ENCODE data around the gene USP34.
"Not testable (repeated sequence)": the region's sequence is repeated elsewhere in the genome, so short reads cannot be mapped to it uniquely, and the experiment has no call there.

Gene USP34

DNA sequence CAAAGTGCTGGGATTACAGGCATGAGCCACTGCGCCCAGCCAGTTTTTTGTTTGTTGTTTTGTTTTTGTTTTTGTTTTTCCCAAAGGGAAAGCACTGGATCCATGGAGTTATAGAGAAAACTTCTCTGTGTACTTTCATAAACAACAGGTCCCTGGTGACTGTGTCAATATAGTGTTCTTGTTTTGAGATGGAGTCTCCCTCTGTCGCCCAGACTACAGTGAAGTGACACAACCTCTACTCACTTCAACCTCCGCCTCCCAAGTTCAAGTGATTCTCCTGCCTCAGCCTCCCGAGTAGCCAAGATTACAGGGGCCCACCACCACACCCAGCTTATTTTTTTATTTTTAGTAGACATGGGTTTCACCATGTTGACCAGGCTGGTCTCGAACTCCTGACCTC is 16.5 kb downstream of the USP34 start:
- H3K36me3 ChIP-seq (ENCODE audit: control insufficient read depth, insufficient read depth, low read length): no peaks in the 10 kb centered on the region
- no peak overlapping the region for H3K27ac ChIP-seq (ENCODE audit: low read depth, low read length)
- peaks cover 3% of the 10 kb centered on the region for H3K4me1 ChIP-seq (ENCODE audit: control insufficient read depth, insufficient read depth, low read length)
- no peak overlapping the region for H3K9ac ChIP-seq (ENCODE audit: low read length)
- no peak overlapping the region for H3K4me3 ChIP-seq (ENCODE audit: low read length)
- H3K27me3 ChIP-seq (ENCODE audit: control insufficient read depth, insufficient read depth, low read length): no peaks in the 10 kb centered on the region

DNA sequence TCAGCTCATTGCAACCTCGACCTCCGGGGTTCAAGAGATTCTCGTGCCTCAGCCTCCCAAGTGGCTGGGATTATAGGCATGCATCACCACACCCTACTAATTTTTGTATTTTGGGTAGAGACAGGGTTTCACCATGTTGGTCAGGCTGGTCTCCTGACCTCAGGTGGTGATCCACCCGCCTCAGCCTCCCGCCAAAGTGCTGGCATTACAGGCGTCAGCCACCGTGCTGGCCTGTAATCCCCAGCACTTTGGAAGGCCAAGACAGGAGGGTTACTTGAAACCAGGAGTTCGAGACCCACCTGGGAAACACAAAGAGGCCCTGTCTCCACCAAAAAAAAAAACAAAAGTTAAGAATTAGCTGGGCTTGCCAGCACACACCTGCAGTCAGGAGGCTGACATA is 18.5 kb downstream of the USP34 start:
- H3K27me3 ChIP-seq (ENCODE audit: control insufficient read depth, insufficient read depth, low read length): no peaks in the 10 kb centered on the region
- no peak overlapping the region for H3K27ac ChIP-seq (ENCODE audit: low read depth, low read length)

DNA sequence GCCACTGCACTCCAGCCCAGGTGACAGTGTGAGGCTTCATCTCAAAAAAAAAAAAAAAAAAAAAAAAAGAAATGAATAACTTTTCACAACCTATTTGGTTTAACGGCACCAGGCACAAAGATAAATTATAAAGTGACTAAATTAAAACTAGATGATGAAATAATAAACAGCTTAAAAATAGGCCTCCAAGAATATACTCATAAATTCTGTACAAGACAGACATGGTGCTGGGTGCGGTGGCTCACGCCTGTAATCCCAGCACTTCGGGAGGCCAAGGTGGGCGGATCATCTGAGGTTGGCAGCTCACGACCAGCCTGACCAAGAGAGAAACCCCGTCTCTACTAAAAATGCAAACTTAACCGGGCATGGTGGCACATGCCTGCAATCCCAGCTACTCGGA is 19.7 kb downstream of the USP34 start:
- peaks cover 3% of the 10 kb centered on the region for H3K4me1 ChIP-seq (ENCODE audit: control insufficient read depth, insufficient read depth, low read length)
- H3K27me3 ChIP-seq (ENCODE audit: control insufficient read depth, insufficient read depth, low read length): no peaks in the 10 kb centered on the region
- no peaks in the 10 kb centered on the region for H3K36me3 ChIP-seq (ENCODE audit: control insufficient read depth, insufficient read depth, low read length)
- H3K4me3 ChIP-seq (ENCODE audit: low read length): no peak overlapping the region
- H3K9ac ChIP-seq (ENCODE audit: low read length): no peak overlapping the region
- no peak overlapping the region for H3K27ac ChIP-seq (ENCODE audit: low read depth, low read length)

More for the DNA sequence above, 18.5 kb downstream of the USP34 start:
- Histone ChIP-seq H3K9ac (ENCODE audit: low read length) (no peak overlapping the region), H3K4me1 (ENCODE audit: control insufficient read depth, insufficient read depth, low read length) (peaks cover 3% of the 10 kb centered on the region), H3K4me3 (ENCODE audit: low read length) (no peak overlapping the region), H3K36me3 (ENCODE audit: control insufficient read depth, insufficient read depth, low read length) (no peaks in the 10 kb centered on the region)

DNA sequence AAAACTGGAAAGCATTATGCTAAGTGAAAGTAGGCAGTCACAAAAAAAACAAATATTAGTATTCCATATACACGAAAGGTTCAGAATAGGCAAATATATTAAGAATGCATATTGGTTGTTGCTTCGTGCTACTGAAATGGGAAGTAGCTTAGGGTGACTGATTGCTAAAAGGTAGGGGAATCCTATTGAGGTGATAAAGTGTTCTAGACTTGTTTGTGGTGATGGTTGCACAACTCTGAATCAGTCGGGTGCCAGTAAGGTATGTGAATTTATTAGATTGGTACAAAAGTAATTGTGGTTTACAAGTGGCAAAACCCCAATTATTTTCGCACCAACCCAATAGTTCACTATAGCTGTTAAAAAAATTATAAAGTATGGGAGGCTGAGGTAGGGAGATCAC is 20.7 kb downstream of the USP34 start:
- no peak overlapping the region for H3K4me3 ChIP-seq (ENCODE audit: low read length)
- no peak overlapping the region for H3K9ac ChIP-seq (ENCODE audit: low read length)
- no peaks in the 10 kb centered on the region for H3K36me3 ChIP-seq (ENCODE audit: control insufficient read depth, insufficient read depth, low read length)
- H3K4me1 ChIP-seq (ENCODE audit: control insufficient read depth, insufficient read depth, low read length): no peaks in the 10 kb centered on the region
- no peaks in the 10 kb centered on the region for H3K27me3 ChIP-seq (ENCODE audit: control insufficient read depth, insufficient read depth, low read length)
- H3K27ac ChIP-seq (ENCODE audit: low read depth, low read length): no peak overlapping the region

DNA sequence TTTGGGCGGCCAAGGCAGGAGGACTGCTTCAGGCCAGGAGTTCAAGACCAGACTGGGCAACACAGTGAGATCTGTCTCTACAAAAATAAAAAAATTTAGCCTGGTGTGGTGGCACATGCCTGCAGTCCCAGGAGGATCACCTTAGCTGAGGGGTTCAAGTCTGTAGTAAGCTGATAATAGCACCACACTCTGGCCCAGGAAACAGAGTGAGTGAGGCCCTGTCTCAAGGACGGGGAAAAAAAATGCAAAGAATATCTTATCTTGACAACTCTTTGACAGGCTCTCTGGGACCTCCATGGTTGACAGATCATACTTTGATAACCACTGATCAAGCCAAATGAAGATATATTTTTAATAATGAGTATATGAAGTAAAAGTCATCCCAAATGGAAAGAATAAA is 22.7 kb downstream of the USP34 start:
- Histone ChIP-seq H3K4me1 (ENCODE audit: control insufficient read depth, insufficient read depth, low read length) (no peaks in the 10 kb centered on the region), H3K9ac (ENCODE audit: low read length) (no peak overlapping the region), H3K27me3 (ENCODE audit: control insufficient read depth, insufficient read depth, low read length) (no peaks in the 10 kb centered on the region), H3K36me3 (ENCODE audit: control insufficient read depth, insufficient read depth, low read length) (no peaks in the 10 kb centered on the region), H3K27ac (ENCODE audit: low read depth, low read length) (no peak overlapping the region), H3K4me3 (ENCODE audit: low read length) (no peak overlapping the region)

DNA sequence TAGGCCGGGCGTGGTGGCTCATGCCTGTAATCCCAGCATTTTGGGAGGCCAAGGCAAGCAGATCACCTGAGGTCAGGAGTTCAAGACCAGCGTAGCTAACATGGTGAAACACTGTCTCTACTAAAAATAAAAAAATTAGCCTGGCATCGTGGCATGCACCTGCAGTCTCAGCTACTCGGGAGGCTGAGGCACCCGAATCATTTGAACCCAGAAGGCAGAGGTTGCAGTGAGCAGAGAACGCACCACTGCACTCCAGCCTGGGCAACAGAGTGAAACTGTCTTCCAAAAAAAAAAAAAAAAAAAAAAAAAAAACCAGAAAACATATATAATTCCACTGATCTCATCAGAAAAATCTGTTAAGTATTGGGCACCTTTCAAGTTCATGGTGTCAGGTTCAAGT is 23.9 kb downstream of the USP34 start:
- not testable (repeated sequence) for H3K9ac ChIP-seq (ENCODE audit: low read length); H3K4me3 ChIP-seq (ENCODE audit: low read length); H3K27ac ChIP-seq (ENCODE audit: low read depth, low read length); H3K4me1 ChIP-seq (ENCODE audit: control insufficient read depth, insufficient read depth, low read length); H3K27me3 ChIP-seq (ENCODE audit: control insufficient read depth, insufficient read depth, low read length); H3K36me3 ChIP-seq (ENCODE audit: control insufficient read depth, insufficient read depth, low read length)

DNA sequence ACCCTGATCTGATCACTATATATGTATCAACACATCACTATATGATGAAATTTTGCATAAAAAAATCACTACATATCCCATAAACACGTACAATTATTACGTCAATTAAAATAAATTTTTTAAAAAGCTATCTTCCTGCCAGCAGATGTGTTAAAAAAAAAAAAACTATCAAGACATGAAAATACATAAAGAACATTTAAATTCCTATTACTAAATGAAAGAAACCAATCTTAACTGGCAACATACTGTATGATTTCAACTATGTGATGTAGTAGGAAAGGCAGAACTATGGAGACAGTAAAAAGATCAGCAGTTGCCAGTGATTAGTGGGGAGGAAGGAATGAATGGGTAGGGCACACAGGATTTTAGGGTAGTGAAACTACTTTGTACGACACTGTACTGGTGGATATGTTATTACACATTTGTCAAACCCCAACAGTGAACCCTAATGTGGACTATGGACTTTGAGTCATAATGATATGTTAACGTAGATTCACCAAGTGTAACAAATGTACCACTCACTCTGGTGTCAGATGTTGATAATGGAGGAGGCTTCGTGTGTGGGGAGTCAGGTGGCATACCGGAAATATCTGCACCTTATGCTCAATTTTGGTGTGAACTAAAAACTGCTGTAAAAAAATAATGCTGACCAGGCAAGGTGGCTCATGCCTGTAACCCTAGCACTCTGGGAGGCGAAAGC is 27.4 kb downstream of the USP34 start:
- no peak overlapping the region for H3K4me3 ChIP-seq (ENCODE audit: low read length)
- no peaks in the 10 kb centered on the region for H3K27me3 ChIP-seq (ENCODE audit: control insufficient read depth, insufficient read depth, low read length)
- no peaks in the 10 kb centered on the region for H3K4me1 ChIP-seq (ENCODE audit: control insufficient read depth, insufficient read depth, low read length)
- no peaks in the 10 kb centered on the region for H3K36me3 ChIP-seq (ENCODE audit: control insufficient read depth, insufficient read depth, low read length)
- H3K9ac ChIP-seq (ENCODE audit: low read length): no peak overlapping the region
- H3K27ac ChIP-seq (ENCODE audit: low read depth, low read length): no peak overlapping the region

DNA sequence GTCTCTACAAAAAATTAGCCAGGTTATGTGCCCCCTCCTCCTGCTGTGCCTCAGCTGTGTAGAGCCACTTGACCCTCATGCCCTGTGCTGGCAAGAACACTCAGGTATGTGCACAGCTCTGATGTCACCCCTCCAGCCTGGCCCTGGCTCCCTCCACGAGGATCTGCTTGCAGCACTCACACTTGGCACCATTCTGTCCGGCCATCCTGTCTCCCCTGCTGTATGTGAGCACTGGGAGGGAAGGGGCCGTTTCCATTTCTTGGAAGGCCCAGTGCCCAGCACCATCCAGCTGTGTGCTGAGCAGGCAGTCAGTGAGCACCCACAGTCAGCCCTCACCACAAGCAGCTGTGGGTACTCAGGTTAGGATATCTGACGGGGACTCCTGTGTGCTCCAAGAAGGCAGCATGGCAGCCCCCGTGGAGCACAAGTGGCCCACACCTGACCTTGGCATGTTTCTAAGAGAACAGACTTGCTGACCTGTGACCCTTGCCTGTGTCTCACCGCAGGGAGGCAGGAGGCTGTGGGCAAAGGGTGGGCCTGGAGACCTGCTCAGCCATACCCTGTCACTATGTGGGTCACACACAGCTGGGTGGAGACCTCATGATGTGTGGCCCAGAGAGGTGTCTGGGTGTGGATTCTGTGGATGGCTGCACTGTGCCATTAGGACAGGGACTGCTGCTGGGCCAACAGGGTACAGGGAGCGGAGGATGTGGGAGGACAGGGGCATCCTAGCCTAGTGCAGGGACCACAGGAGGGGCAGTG is 31.5 kb downstream of the USP34 start:
- H3K9ac ChIP-seq (ENCODE audit: low read length): no peak overlapping the region
- no peak overlapping the region for H3K4me3 ChIP-seq (ENCODE audit: low read length)
- no peak overlapping the region for H3K27ac ChIP-seq (ENCODE audit: low read depth, low read length)
- H3K36me3 ChIP-seq (ENCODE audit: control insufficient read depth, insufficient read depth, low read length): no peaks in the 10 kb centered on the region
- H3K27me3 ChIP-seq (ENCODE audit: control insufficient read depth, insufficient read depth, low read length): no peaks in the 10 kb centered on the region
- no peaks in the 10 kb centered on the region for H3K4me1 ChIP-seq (ENCODE audit: control insufficient read depth, insufficient read depth, low read length)

DNA sequence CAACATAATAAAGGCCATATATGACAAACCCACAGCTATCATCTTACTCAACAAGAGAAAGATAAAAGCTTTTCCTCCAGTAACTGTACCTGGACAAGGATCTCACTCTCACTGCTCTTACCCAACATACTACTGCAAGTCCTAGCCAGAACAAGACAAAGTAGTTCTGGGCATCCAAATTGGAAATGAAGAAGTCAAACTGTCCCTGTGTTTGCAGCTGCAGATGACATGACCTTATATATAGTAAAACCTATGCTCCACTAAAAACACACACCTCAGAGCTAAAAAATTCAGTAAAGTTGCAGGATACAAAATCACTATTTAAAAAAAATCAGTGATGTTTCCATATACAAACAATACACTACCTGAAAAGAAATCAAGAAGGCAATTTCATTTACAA is 32.2 kb downstream of the USP34 start:
- Histone ChIP-seq H3K36me3 (ENCODE audit: control insufficient read depth, insufficient read depth, low read length) (no peaks in the 10 kb centered on the region), H3K27ac (ENCODE audit: low read depth, low read length) (no peak overlapping the region), H3K4me1 (ENCODE audit: control insufficient read depth, insufficient read depth, low read length) (no peaks in the 10 kb centered on the region)

DNA sequence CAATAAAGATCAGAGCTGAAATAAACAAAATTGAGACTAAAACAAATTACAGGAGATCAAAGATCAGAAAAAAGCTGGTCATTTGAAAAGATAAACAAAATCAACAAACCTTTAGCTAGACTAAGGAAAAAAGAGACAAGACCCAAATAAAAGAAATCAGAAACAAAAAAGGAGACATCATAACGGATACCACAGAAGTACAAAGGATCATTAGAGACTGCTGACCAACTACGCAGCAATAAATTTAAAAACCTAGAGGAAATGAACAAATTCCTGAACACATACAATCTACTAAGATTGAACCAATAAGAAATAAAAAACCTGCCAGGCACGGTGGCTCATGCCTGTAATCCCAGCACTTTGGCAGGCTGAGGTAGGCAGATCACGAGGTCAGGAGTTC is 33.7 kb downstream of the USP34 start:
- Histone ChIP-seq H3K36me3 (ENCODE audit: control insufficient read depth, insufficient read depth, low read length) (no peaks in the 10 kb centered on the region), H3K4me1 (ENCODE audit: control insufficient read depth, insufficient read depth, low read length) (no peaks in the 10 kb centered on the region), H3K4me3 (ENCODE audit: low read length) (no peak overlapping the region), H3K9ac (ENCODE audit: low read length) (no peak overlapping the region), H3K27ac (ENCODE audit: low read depth, low read length) (no peak overlapping the region), H3K27me3 (ENCODE audit: control insufficient read depth, insufficient read depth, low read length) (no peaks in the 10 kb centered on the region)

More for the DNA sequence above, 32.2 kb downstream of the USP34 start:
- H3K9ac ChIP-seq (ENCODE audit: low read length): no peak overlapping the region
- H3K27me3 ChIP-seq (ENCODE audit: control insufficient read depth, insufficient read depth, low read length): no peaks in the 10 kb centered on the region
- no peak overlapping the region for H3K4me3 ChIP-seq (ENCODE audit: low read length)

DNA sequence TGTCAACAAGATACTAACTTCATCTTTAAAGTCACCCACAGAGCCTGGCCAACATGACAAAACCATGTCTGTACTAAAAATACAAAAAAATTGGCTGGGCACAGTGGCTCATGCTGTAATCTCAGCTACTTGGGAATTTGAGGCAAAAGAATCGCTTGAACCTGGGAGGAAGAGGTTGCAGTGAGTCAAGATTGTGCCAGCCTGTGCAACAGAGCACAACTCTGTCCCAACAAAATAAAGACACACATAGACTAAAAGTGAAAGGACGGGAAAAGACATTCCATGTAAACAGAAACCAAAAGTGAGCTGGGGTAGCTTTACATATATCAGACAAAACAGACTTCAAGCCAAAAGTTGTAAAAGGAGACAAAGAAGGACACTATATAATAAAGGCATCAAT is 34.8 kb downstream of the USP34 start:
- Histone ChIP-seq H3K4me3 (ENCODE audit: low read length) (no peak overlapping the region), H3K4me1 (ENCODE audit: control insufficient read depth, insufficient read depth, low read length) (no peaks in the 10 kb centered on the region), H3K9ac (ENCODE audit: low read length) (no peak overlapping the region), H3K27ac (ENCODE audit: low read depth, low read length) (no peak overlapping the region), H3K36me3 (ENCODE audit: control insufficient read depth, insufficient read depth, low read length) (no peaks in the 10 kb centered on the region), H3K27me3 (ENCODE audit: control insufficient read depth, insufficient read depth, low read length) (no peaks in the 10 kb centered on the region)

DNA sequence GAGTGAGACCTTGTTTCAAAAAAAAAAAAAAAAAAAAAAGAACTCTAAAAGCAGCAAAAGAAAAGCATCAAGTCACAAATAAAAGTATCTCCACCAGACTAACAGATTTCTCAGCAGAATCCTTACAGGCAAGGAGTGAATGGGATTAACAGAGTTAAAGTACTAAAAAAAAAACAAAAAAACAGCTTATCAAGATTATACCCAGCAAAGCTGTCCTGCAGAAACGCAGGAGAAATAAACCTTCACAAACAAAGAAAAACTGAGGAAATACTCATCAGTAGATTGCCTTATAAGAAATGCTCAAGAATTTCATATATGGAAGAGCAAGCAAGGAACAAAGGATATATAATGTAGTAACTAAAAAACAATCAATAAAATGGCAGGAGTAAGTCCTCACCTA is 35.6 kb downstream of the USP34 start:
- no peak overlapping the region for H3K9ac ChIP-seq (ENCODE audit: low read length)
- no peaks in the 10 kb centered on the region for H3K27me3 ChIP-seq (ENCODE audit: control insufficient read depth, insufficient read depth, low read length)
- H3K4me1 ChIP-seq (ENCODE audit: control insufficient read depth, insufficient read depth, low read length): no peaks in the 10 kb centered on the region
- H3K36me3 ChIP-seq (ENCODE audit: control insufficient read depth, insufficient read depth, low read length): no peaks in the 10 kb centered on the region
- H3K27ac ChIP-seq (ENCODE audit: low read depth, low read length): no peak overlapping the region
- no peak overlapping the region for H3K4me3 ChIP-seq (ENCODE audit: low read length)

DNA sequence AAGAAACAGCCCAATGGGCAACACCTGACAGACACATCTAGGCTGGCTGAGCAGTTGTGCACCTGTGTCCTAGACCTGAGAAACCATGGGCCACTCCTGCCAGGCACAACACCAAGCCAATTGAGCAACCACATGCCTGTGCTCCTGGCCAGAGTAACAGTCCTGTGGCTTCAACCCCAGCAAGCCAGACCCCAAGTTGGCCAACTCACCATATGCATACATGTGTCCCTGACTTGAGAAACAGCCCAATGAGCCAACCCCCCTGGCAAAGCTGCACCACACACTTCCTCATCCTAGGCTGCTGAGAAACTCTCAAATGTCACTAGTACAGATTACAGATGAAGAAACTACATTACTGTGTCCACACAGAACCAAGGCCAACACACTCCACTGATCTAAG is 36.6 kb downstream of the USP34 start:
- Histone ChIP-seq H3K9ac (ENCODE audit: low read length) (no peak overlapping the region), H3K4me3 (ENCODE audit: low read length) (no peak overlapping the region), H3K27ac (ENCODE audit: low read depth, low read length) (no peak overlapping the region), H3K4me1 (ENCODE audit: control insufficient read depth, insufficient read depth, low read length) (no peaks in the 10 kb centered on the region), H3K27me3 (ENCODE audit: control insufficient read depth, insufficient read depth, low read length) (no peaks in the 10 kb centered on the region), H3K36me3 (ENCODE audit: control insufficient read depth, insufficient read depth, low read length) (no peaks in the 10 kb centered on the region)
